RWPE1 (cell line): Measurements from ENCODE around the gene KDM8.

Experiments used
- CTCF ChIA-PET: fragments of 350-600 bp; sonication (Branson Sonifier 250); formaldehyde crosslinking; extraction: SDS; loops from one replicate; lab custom pipeline; 2021; lab: Yijun Ruan, JAX
- POLR2A ChIA-PET: fragments of 400-600 bp; formaldehyde crosslinking; extraction: SDS; loops from one replicate; lab custom pipeline; 2020; ENCODE audit warnings: antibody characterized with exemption; ENCODE audit not compliant: low non-redundant PET; lab: Yijun Ruan, JAX
- DNase-seq: peaks from one replicate; pipeline ENCODE4 v3.0.0; 2012; ENCODE audit warnings: low spot score
- H3K27ac ChIP-seq: fragments of 450-650 bp; 2 replicates; pipeline ENCODE4 v1.5.1; 2017
- TF ChIP-seq, protein P1 (sequence below): fragments of 450-650 bp; conservative IDR thresholded peaks from 2 replicates; pipeline ENCODE4 v1.5.1; 2017; ENCODE audit warnings: low read depth, mild to moderate bottlenecking

Gene KDM8

DNA sequence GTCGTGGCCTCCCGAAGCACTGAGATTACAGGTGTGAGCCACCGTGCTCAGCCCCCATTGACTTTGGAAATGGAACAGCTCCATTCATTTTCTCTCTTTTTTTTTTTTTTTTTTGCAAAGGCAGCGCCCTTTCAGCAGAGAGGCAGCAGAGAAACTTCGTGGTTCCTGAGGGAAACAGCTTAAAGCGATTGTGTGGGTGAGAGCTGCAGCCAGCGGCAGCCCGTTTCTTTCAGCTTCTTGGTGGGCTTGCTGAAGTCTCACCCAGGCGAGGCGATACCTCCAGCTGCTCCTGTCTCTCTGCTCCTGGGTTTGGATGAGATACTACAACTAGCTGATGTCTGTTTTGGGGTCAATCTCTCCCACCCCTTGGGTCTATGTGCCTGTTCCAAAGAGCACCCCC is 7.7 kb downstream of the KDM8 start:
- POLR2A ChIA-PET: no interaction called here
- CTCF ChIA-PET: interaction anchor here (0.5 to 0.7 kb wide), 2 partner anchors 155 to 253 kb away, joined by 3 to 11 read pairs; no protein-coding TSS in a partner anchor
- TF ChIP-seq, protein P1, sequence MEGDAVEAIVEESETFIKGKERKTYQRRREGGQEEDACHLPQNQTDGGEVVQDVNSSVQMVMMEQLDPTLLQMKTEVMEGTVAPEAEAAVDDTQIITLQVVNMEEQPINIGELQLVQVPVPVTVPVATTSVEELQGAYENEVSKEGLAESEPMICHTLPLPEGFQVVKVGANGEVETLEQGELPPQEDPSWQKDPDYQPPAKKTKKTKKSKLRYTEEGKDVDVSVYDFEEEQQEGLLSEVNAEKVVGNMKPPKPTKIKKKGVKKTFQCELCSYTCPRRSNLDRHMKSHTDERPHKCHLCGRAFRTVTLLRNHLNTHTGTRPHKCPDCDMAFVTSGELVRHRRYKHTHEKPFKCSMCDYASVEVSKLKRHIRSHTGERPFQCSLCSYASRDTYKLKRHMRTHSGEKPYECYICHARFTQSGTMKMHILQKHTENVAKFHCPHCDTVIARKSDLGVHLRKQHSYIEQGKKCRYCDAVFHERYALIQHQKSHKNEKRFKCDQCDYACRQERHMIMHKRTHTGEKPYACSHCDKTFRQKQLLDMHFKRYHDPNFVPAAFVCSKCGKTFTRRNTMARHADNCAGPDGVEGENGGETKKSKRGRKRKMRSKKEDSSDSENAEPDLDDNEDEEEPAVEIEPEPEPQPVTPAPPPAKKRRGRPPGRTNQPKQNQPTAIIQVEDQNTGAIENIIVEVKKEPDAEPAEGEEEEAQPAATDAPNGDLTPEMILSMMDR: no peak
- no peak overlapping the region for H3K27ac ChIP-seq
- DNase-seq: no peak

DNA sequence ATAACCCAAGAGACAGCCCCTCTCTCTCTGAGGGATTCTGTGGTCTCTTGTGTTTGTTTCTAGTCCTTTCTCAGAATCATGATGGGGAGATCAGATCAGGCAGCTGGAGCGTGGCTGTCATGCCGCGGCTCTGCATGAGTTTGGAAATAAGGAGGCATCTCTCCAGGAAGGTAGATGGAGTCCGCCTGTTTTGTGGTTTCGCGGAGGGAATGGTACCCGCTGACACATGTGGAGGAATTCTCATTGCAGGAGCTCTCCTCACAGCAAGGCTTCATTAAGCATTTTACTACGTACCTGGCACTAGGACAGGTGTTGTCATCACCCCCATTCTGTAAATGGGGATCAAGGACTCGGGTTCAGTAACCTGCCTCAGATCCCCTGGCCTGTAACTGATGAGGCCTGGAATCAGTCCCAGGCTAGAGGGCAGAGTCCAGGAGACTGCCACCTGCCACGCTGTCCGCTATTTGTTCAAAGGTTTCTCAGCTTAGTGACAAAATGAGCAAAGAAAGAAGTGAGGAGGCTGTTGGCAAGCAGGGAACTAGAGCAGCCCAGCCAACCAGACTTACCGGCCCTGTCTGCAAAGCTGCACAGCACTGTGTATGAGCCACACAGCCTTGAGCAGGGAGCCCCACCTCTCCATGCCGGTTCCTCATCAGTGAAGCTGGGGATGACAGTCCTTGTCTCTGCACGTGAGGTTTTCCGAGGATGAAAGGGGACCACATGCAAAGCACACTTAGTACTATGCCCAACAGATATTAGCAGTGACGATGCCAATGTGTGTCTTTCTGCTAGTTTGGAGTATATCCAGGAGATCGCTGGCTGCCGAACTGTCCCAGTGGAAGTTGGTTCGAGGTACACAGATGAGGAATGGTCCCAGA is 11.0 kb downstream of the KDM8 start:
- CTCF ChIA-PET: no interaction called here
- POLR2A ChIA-PET: no interaction called here
- H3K27ac ChIP-seq: no peak overlapping the region
- DNase-seq: no peak
- TF ChIP-seq, protein P1: no peak

DNA sequence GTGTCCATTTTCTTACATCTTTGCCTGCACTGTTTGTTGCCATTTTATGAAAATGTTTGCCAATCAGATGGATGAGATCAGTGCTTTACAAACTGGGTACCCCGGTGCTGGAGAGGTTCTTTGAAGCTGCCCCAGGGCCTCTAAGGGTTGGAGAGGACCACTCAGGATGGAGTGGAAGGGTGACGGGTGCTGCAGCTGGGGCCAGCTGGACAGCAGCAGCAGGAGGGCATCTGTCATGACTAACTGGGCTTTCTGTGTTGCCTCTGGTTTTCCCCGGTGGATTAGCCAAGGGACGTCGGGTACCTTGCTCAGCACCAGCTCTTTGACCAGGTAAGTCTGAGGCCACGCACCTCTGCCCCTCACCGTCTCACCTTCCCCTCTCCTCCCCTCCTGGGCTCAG is 12.3 kb downstream of the KDM8 start:
- H3K27ac ChIP-seq: no peak overlapping the region
- ChIA-PET POLR2A (no interaction called here), CTCF (no interaction called here)
- TF ChIP-seq, protein P1: no peak
- DNase-seq: no peak

DNA sequence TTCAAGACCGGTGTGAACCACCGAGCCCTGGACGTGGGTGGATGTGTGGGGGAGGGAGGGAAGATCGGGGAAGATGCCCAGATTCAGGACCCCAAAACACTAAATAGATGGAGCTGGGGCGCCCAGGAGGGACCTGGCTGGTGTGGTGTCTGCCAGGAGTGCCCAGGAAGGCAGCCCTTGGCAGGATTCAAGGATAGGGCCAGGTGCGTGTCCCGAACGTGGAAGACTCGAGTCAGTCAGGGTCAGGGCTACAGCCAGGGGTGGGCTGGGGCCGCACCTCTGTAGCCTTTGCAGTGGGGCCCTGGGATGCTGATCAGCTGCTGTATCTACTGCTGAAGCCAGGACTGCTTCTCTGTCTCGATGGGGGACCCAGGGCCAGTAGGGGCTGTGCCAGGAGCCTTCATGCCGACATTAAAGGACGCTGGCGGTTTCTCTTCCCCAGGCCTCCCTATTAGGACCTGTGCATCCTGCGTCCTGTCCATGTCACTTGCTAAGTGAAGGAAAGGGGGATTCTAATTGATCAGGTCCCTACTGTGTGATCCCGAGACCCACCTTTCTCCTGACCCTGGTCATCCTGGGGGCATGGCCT is 13.1 kb downstream of the KDM8 start:
- no peak for DNase-seq
- TF ChIP-seq, protein P1: no peak
- POLR2A ChIA-PET: no interaction called here
- CTCF ChIA-PET: no interaction called here
- no peak overlapping the region for H3K27ac ChIP-seq

DNA sequence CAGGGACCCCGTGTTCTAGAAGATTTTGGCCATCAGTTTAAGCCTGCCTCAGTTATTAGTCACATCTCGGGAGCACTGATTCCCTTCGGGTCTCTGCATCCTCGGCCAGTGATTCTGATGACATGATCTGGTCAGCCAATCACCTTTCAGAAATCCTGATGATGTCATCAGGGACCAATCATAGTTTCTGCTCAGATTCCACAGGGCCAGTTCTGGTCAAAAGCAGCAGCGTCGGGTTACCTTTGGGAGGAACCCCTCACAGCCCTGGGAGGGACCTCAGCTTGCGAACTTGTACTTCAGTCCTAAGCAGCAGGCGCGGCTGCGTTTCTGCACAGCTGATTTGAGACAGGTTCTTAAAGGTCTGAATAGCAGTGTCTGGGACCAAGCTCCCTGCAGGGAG is 13.9 kb downstream of the KDM8 start:
- DNase-seq: peak; percentile 35
- TF ChIP-seq, protein P1: no peak
- ChIA-PET POLR2A (no interaction called here), CTCF (no interaction called here)
- no peak overlapping the region for H3K27ac ChIP-seq

DNA sequence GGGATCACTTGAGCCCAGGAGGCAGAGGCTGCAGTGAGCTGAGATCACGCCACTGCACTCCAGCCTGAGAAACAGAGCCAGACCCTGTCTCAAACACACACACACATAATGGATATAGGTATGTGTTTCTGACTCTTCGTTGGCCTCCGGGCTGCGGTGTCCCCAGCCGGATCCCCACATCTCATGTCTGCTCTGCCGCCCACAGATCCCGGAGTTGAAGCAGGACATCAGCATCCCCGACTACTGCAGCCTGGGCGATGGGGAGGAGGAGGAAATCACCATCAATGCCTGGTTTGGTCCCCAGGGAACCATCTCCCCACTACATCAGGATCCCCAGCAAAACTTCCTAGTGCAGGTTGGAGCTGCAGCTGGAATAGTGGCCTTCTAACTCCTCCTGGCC is 15.4 kb downstream of the KDM8 start:
- no peak for DNase-seq
- ChIA-PET CTCF (no interaction called here), POLR2A (no interaction called here)
- H3K27ac ChIP-seq: no peak overlapping the region
- TF ChIP-seq, protein P1: no peak
